ENCODE results near the gene SPDYC. TPM values are rescaled to one million over a fixed set of nuclear protein-coding genes. Genes with fewer than 3 reads are reported as not detected.

SPDYC gene
- total RNA-seq, 2 experiments from 2014 or later, result not detected

GRCh38 chr11:65126624-65127274 lies 43.3 kb upstream of the SPDYC start:
- DNase-seq (ENCODE audit: low spot score), result no peak
- Histone ChIP-seq H2AFZ (ENCODE audit: low read length) (no peak overlapping the region), H3K4me1 (ENCODE audit: insufficient read depth, low read length, poor library complexity, severe bottlenecking) (peaks cover 59% of the 10 kb centered on the region), H3K36me3 (ENCODE audit: insufficient read depth, low read length) (peaks cover 82% of the 10 kb centered on the region), H3K9me2 (ENCODE audit: insufficient read depth, low read length) (no peaks in the 10 kb centered on the region), H3K4me3 (ENCODE audit: low read depth, low read length, poor library complexity, severe bottlenecking) (no peak overlapping the region), H3K9me3 (ENCODE audit: low read length) (no peaks in the 10 kb centered on the region), H3K27ac (ENCODE audit: low read depth, low read length, poor library complexity, severe bottlenecking) (peak overlapping the region; percentile 98), H3K79me2 (ENCODE audit: insufficient read depth, low read depth, low read length) (peaks cover 59% of the 10 kb centered on the region), H4K20me1 (ENCODE audit: insufficient read depth, low read length) (no peaks in the 10 kb centered on the region), H3K4me2 (ENCODE audit: low read length) (no peak overlapping the region)
- ChIA-PET POLR2A (no interaction called here), CTCF (ENCODE audit: unreplicated experiment) (no interaction called here)
- TF ChIP-seq EZH2phosphoT487 (IDR thresholded peaks at IDR 0.05; ENCODE audit: borderline replicate concordance, low read depth, low read length) (no peak), CTCF (conservative IDR thresholded peaks at IDR 0.05; ENCODE audit: low read length) (no peak)
- intact Hi-C loops (cut with micrococcal nuclease; ENCODE audit: unreplicated experiment), result no loop called here
- no TSS peak for BruUV-seq (replicated peaks)

- DNase-seq (ENCODE audit: low spot score), result no peak
- peaks cover 87% of the 10 kb centered on the region for H3K36me3 ChIP-seq (ENCODE audit: insufficient read depth, low read length)
- no peak for TF ChIP-seq EZH2phosphoT487 (IDR thresholded peaks at IDR 0.05; ENCODE audit: borderline replicate concordance, low read depth, low read length)
- TF ChIP-seq CTCF (conservative IDR thresholded peaks at IDR 0.05; ENCODE audit: low read length), result no peak
- intact Hi-C loops (cut with micrococcal nuclease; ENCODE audit: unreplicated experiment), result no loop called here
- no peak overlapping the region for H3K4me3 ChIP-seq (ENCODE audit: low read depth, low read length, poor library complexity, severe bottlenecking)
- TSS peak; percentile 27 for BruUV-seq (replicated peaks)
- POLR2A ChIA-PET, result no interaction called here
- no peak overlapping the region for H2AFZ ChIP-seq (ENCODE audit: low read length)
- H3K9me2 ChIP-seq (ENCODE audit: insufficient read depth, low read length), result no peaks in the 10 kb centered on the region
- no peaks in the 10 kb centered on the region for H4K20me1 ChIP-seq (ENCODE audit: insufficient read depth, low read length)
- CTCF ChIA-PET (ENCODE audit: unreplicated experiment), result no interaction called here
- peaks cover 57% of the 10 kb centered on the region for H3K79me2 ChIP-seq (ENCODE audit: insufficient read depth, low read depth, low read length)
- no peaks in the 10 kb centered on the region for H3K9me3 ChIP-seq (ENCODE audit: low read length)
- peak overlapping the region; percentile 98 for H3K27ac ChIP-seq (ENCODE audit: low read depth, low read length, poor library complexity, severe bottlenecking)
- peaks cover 63% of the 10 kb centered on the region for H3K4me1 ChIP-seq (ENCODE audit: insufficient read depth, low read length, poor library complexity, severe bottlenecking)
- H3K4me2 ChIP-seq (ENCODE audit: low read length), result no peak overlapping the region; the same call in 1 of the 2 replicates
Observed at GRCh38 chr11:65127473-65128181, 42.4 kb upstream of the SPDYC start.

All from OCI-LY7 (cell line).